Activated CD4-positive, alpha-beta T cell treated with anti-CD3 and anti-CD28 coated beads for 36 hours (primary cell): ENCODE measurements around the gene MARS2. TPM values are rescaled to one million over a fixed set of nuclear protein-coding genes. Genes with fewer than 3 reads are reported as not detected.

Experiments
- total RNA-seq, 2 experiments: library from RNA; stranded (reverse); gene quantifications; one replicate each; pipeline ENCODE4 v1.2.3, GENCODE V29; 2021

MARS2 gene
- total RNA-seq, 2 experiments from 2014 or later: 9.2 to 12.1 TPM

Other genes starting within 250 kb of the MARS2 start
- gene HSPD1, start 205.5 kb upstream of the MARS2 start, total RNA-seq: 1,000 to 10,000 TPM in 1 of 2 experiments, 100 to 1,000 TPM in 1; 872 to 1,138 TPM
- gene HSPE1, start 205.0 kb upstream of the MARS2 start, total RNA-seq: 100 to 1,000 TPM; 250 to 356 TPM
- gene MOB4, start 189.3 kb upstream of the MARS2 start, total RNA-seq: 10 to 100 TPM; 10.8 to 17.1 TPM
- not detected for gene RFTN2, start 29.8 kb upstream of the MARS2 start, total RNA-seq
- not detected for gene BOLL, start 80.0 kb downstream of the MARS2 start, total RNA-seq
- 1 to 10 TPM; 1.6 to 1.7 TPM for gene PLCL1, start 99.2 kb downstream of the MARS2 start, total RNA-seq